Activated CD8-positive, alpha-beta memory T cell treated with anti-CD3 and anti-CD28 coated beads, Interleukin-2, amount 10 ng/mL, durations not matched to agents 7 days and 5 days (primary cell): Measurements from ENCODE around the gene PHETA2. TPM values are rescaled to one million over a fixed set of nuclear protein-coding genes. Genes with fewer than 3 reads are reported as not detected.

Experiments used
- ATAC-seq: fragments of 150-1000 bp; cut with Tn5 transposase; one replicate; pipeline ENCODE4 v1.10.0; 2021; ENCODE audit warnings: moderate library complexity
- CTCF ChIA-PET: fragments of 350-600 bp; sonication (Branson Sonifier 250); formaldehyde crosslinking; loops from one replicate; lab custom pipeline; 2021; ENCODE audit warnings: antibody characterized with exemption; lab: Charles Lee
- DNase-seq: peaks from one replicate; pipeline ENCODE4 v3.0.0-alpha.2; 2020
- H3K27ac Mint-ChIP-seq: one replicate; pipeline ENCODE4 v1.8.0; 2021; ENCODE audit warnings: mild to moderate bottlenecking, mixed read lengths
- H3K27me3 Mint-ChIP-seq: one replicate; pipeline ENCODE4 v1.8.0; 2021; ENCODE audit warnings: mixed read lengths
- H3K36me3 Mint-ChIP-seq: one replicate; pipeline ENCODE4 v1.8.0; 2021; ENCODE audit warnings: mild to moderate bottlenecking, mixed read lengths
- H3K4me1 Mint-ChIP-seq: one replicate; pipeline ENCODE4 v1.8.0; 2021; ENCODE audit warnings: mixed read lengths
- H3K4me3 Mint-ChIP-seq: one replicate; pipeline ENCODE4 v1.8.0; 2021; ENCODE audit warnings: mild to moderate bottlenecking, moderate library complexity, mixed read lengths
- H3K9me3 Mint-ChIP-seq: one replicate; pipeline ENCODE4 v1.8.0; 2022; ENCODE audit warnings: low read depth, mixed read lengths
- total RNA-seq, 2 experiments: library from RNA; stranded (reverse); gene quantifications; one replicate each; pipeline ENCODE4 v1.2.3, GENCODE V29; 2021

Gene PHETA2, protein sequence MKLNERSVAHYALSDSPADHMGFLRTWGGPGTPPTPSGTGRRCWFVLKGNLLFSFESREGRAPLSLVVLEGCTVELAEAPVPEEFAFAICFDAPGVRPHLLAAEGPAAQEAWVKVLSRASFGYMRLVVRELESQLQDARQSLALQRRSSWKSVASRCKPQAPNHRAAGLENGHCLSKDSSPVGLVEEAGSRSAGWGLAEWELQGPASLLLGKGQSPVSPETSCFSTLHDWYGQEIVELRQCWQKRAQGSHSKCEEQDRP
- total RNA-seq: 1 to 10 TPM; 2.0 to 2.5 TPM

DNA sequence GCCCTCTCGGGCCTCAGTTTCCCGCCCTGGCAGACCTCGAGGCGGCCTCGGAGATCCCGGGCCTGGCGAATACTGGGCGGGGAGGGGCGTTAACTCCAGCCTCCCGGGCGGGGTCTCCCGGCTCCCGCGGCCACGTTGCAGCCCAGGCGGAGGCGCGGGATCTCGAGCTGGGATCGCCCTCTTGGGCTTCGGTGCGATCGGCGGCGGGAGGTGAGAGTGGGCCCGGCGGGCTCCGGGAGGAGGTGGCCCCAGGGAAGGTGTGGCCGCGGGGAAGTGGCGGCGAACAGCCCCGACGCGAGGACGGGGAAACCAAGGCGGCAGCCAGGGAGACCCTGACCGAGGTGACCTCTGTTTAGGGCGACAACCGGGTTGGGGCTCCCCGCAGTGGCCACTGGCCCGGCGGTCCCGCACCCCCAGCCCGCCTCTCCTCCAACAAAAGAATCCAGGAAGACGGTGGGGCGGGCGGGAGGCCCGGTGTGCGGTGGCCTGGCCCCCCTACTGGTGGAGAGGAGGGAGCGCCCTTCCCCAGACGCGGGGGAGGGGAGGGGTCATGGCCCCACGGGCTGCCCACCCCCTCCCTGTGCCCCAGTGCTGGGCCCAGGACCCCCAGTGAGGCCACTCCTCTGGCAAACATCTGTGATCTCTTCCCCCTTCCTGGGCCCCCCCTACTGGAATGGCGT, at the start of gene PHETA2:
PHETA2 (plus strand) TSS at position 117 of the 680 bp plus-strand sequence. CDS start 3,046 bp downstream, outside the sequence.
- Mint-ChIP-seq H3K9me3 (no peaks in the 10 kb centered on the region), H3K36me3 (peaks cover 2% of the 10 kb centered on the region), H3K27me3 (no peaks in the 10 kb centered on the region), H3K27ac (peak within 1 kb of the TSS; percentile 74), H3K4me1 (peaks cover 35% of the 10 kb centered on the region), H3K4me3 (peak within 1 kb of the TSS; percentile 49)
- DNase-seq (peak; percentile 74), ATAC-seq (peak; percentile 9)
- CTCF ChIA-PET: interaction anchor here (1.2 to 2.1 kb wide), 2 partner anchors 17 to 407 kb away, joined by 4 to 5 read pairs; partner anchors contain the start of gene NDUFA6

DNA sequence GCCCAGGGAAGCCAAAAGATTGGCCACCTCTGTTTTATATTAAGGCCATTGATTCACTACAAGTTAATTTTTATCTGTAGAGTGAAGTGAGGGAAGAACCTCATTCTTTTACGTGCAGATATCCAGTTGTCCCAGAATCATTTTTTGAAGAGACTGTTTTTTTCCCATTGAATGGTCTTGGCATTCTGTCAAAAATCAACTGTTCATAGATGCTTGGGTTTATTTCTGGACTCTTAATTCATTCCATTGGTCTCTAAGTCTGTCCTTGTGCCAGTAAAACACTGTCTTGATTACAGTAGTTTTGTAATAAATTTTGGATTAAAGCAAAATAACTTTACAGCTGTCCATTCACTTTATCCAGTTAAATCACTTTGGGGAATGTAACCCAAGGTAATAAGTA, 48.6 kb upstream of the PHETA2 start:
- no peak for DNase-seq
- Mint-ChIP-seq H3K4me1 (peaks cover 25% of the 10 kb centered on the region), H3K27me3 (no peaks in the 10 kb centered on the region), H3K9me3 (peaks cover 3% of the 10 kb centered on the region), H3K4me3 (no peak overlapping the region), H3K27ac (no peak overlapping the region), H3K36me3 (peaks cover 18% of the 10 kb centered on the region)
- no peak for ATAC-seq
- CTCF ChIA-PET: no interaction called here

DNA sequence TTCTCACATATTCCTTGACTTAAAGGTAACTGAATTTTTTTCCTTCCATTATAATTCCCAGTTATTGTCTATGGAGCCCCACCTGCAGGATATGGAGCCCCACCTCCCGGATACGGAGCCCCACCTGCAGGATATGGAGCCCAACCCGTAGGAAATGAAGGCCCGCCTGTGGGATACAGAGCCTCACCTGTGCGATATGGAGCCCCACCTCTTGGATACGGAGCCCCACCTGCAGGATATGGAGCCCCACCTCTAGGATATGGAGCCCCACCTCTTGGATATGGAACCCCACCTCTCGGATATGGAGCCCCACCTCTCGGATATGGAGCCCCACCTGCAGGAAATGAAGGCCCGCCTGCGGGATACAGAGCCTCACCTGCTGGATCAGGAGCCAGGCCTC, 47.3 kb upstream of the PHETA2 start:
- H3K4me1 Mint-ChIP-seq: peaks cover 34% of the 10 kb centered on the region
- H3K27ac Mint-ChIP-seq: no peak overlapping the region
- ATAC-seq: no peak
- no peak overlapping the region for H3K4me3 Mint-ChIP-seq
- peaks cover 3% of the 10 kb centered on the region for H3K9me3 Mint-ChIP-seq
- DNase-seq: no peak
- no peaks in the 10 kb centered on the region for H3K27me3 Mint-ChIP-seq
- peaks cover 13% of the 10 kb centered on the region for H3K36me3 Mint-ChIP-seq
- CTCF ChIA-PET: no interaction called here

DNA sequence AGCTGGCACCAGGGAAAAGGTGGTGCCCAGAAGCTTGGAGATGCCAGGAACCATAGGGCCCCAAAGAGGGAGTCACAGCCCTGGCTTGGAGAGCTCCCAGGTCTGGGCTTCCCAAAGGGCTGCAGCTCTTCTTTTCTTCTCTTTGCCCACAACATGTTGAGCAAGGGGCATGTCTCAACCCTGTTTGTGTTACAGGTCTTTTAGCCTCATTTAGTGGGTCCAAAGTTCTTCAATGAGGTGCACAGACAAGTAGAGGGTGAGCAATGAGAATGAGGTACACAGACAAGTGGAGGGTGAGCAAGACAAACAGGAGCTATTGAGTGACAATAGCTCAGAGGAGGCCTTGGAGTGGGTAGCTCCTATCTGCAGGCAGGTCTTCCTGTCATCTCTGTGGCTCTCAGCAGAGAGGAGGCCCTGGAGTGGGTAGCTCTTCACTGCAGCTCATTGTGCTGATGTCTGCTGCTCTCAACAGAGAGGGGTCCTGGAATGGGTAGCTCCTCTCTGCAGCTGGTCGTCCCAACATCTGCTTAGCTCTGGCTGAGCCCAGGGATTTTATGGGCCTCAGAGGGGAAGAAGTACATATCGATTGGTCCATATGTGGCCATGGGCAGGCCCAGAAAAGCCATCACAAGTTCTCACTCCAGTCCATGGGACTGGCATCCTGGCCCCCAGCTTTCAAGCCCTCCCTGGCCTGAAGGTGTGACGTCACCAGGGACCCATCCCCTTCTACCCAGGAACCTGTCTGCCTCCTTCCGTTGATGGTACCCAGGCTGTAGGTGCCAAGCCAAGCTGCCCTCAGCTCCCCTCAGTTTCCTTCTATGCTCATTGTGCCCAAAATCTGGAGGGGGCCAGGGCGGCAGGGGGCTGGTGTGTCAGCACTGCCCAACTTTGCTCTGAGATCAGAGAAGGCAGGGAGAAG, 40.5 kb upstream of the PHETA2 start:
- Mint-ChIP-seq H3K4me3 (no peak overlapping the region), H3K27me3 (peaks cover 3% of the 10 kb centered on the region), H3K9me3 (peaks cover 3% of the 10 kb centered on the region), H3K4me1 (peaks cover 22% of the 10 kb centered on the region), H3K27ac (no peak overlapping the region), H3K36me3 (peaks cover 26% of the 10 kb centered on the region)
- no peak for ATAC-seq
- CTCF ChIA-PET: interaction anchor here (0.8 kb wide), 1 partner anchor 67 kb away, joined by 3 read pairs; no protein-coding TSS in a partner anchor
- DNase-seq: no peak

DNA sequence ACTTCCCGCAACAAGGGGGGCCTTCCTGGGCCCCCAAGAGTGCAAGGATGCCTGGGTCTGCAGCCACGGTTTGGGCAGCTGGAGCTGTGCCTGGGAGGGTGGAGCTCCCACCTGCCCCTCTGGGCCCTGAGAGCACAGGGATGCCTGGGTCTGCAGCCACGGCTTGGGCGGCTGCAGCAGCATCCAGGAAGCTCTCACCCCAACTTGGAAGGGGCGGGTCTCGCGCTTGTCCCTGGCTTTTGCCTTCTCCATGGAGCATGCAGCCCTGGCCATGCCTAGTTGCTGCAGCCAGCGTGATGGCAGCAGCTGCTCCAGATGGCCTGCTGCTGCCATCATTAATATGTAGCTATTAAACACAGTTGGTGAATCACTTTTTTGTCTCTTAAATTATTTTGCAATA, 38.8 kb upstream of the PHETA2 start:
- ATAC-seq: no peak
- no peak for DNase-seq
- CTCF ChIA-PET: interaction anchor here (0.7 to 1.2 kb wide), 2 partner anchors 12 to 56 kb away, joined by 4 to 5 read pairs; partner anchors contain the start of gene NDUFA6
- Mint-ChIP-seq H3K27ac (no peak overlapping the region), H3K27me3 (peaks cover 3% of the 10 kb centered on the region), H3K4me1 (peaks cover 20% of the 10 kb centered on the region), H3K4me3 (no peak overlapping the region), H3K36me3 (peaks cover 26% of the 10 kb centered on the region), H3K9me3 (peaks cover 3% of the 10 kb centered on the region)

DNA sequence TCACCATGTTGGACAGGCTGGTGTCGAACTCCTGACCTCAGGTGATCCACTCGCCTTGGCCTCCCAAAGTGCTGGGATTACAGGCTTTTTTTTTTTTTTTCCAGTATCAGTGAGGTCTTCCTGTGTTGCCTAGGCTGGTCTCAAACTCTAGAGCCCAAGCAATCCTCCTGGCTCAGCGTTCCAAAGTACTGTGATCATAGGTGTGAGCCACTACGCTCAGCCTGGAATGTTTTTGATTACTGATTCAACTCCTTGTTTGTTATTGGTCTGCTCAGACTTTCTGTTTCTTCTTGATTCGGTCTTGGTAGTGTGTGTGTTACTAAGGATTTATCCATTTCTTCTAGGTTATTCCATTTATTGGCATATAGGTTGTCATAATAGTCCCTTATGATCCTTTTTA, 34.8 kb upstream of the PHETA2 start:
- H3K27me3 Mint-ChIP-seq: peaks cover 5% of the 10 kb centered on the region
- CTCF ChIA-PET: interaction anchor here (0.6 kb wide), 1 partner anchor 37 kb away, joined by 3 read pairs; no protein-coding TSS in a partner anchor
- no peak overlapping the region for H3K4me3 Mint-ChIP-seq
- H3K9me3 Mint-ChIP-seq: peaks cover 14% of the 10 kb centered on the region
- no peak overlapping the region for H3K27ac Mint-ChIP-seq
- DNase-seq (no peak), ATAC-seq (no peak)
- H3K36me3 Mint-ChIP-seq: peaks cover 26% of the 10 kb centered on the region
- H3K4me1 Mint-ChIP-seq: no peaks in the 10 kb centered on the region

DNA sequence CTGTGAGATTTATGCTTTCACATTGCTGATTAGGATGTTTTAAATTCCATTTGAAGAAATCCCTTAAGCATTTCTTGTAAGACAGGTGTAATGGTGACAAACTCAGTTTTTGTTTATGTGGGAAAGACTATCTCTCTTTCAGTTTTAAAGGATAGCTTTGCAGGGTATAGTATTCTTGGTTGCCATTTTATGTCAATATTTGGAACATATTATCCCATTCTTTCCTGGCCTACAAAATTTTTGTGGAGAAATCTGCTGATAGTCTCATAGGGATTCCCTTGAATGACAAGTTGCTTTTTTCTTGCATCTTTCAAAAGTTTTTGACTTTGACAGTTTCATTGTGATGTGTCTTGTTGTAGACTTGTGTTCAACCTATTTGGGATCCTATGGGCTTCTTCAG, 32.3 kb upstream of the PHETA2 start:
- H3K27me3 Mint-ChIP-seq: peaks cover 3% of the 10 kb centered on the region

DNA sequence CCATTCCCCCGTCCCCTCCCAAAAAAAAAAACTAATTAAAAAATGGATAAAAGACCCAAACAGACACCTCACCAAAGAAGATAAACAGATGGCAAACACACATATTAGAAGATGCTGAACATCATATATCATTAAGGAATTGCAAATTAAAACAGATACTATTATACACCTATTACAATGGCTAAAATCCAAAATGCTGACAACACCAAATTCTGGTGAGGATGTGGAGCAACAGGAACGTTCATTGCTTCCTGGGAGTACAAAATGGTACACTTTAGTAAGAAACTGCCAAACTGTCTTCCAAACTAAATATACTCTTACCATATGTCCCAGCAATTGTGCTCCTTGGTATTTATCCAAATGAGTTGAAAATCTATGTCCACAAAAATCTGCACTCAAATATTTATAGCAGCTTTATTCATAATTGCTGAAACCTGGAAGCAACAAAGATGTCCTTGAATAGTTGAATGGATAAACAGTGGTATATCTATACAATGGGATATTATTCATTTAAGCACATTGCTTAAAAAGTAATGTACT, 23.3 kb upstream of the PHETA2 start:
- DNase-seq (no peak), ATAC-seq (no peak)
- CTCF ChIA-PET: no interaction called here
- Mint-ChIP-seq H3K4me1 (peaks cover 7% of the 10 kb centered on the region), H3K27ac (no peak overlapping the region), H3K27me3 (no peaks in the 10 kb centered on the region), H3K9me3 (peaks cover under 1% of the 10 kb centered on the region), H3K4me3 (no peak overlapping the region), H3K36me3 (no peaks in the 10 kb centered on the region)

More for the DNA sequence above, 32.3 kb upstream of the PHETA2 start:
- Mint-ChIP-seq H3K36me3 (peaks cover 21% of the 10 kb centered on the region), H3K4me3 (no peak overlapping the region), H3K27ac (no peak overlapping the region), H3K9me3 (peaks cover 14% of the 10 kb centered on the region), H3K4me1 (peaks cover 1% of the 10 kb centered on the region)
- DNase-seq (no peak), ATAC-seq (no peak)
- CTCF ChIA-PET: interaction anchor here (2.2 kb wide), 1 partner anchor 28 kb away, joined by 10 read pairs; the partner anchor contains the start of gene NAGA

DNA sequence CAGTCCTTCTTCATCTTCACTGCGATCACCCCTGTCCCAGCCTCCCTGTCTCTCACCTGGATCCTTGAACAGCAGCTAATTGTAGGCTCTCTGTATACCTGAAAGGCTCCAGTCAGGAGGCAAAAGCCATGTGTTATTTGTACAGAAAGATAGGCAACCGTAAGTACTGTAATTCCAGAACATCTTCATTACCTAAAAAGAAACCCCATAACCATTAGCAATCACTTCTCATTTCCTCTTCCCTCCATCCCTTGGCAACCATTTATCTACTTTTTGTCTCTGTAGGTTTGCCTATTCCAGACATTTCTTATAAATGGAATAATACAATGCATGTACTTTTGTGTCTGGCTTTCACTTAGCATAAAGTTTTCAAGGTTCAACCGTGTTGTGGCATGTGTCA, 21.3 kb upstream of the PHETA2 start:
- H3K27ac Mint-ChIP-seq: no peak overlapping the region
- CTCF ChIA-PET: no interaction called here

DNA sequence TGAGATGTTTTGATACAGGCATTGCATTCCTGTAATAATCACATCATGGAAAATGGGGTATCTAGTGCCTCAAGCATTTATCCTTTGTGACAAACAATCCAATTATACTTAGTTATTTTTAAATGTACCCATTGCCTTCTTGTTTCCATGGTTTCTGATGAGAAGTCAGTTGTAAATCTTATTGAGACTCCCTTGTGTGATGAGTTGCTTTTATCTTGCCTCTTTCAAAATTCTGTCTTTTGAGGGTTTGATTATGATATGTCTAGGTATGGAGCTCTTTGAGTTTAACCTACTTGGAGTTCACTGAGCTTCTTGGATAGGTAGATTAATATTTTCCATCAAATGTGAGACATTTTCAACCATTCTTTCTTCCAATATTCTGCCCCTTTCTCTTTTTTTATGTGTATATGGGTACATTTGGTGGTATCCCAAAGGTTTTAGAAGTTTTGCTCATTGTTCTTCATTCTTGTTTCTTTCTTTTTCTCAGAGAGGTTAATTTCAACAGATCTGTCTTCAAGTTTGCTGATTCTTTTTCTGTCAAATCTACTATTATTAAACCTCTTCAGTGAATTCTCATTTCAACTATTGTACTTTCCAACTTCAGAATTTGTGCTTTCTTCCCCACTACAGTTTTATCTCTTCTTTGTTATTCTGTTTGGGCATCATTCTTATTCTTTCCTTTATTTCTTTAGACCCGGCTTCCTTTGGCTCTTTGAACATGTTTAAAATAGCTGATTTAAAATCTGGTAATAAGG, 17.1 kb upstream of the PHETA2 start:
- H3K9me3 Mint-ChIP-seq: peaks cover 17% of the 10 kb centered on the region
- no peak for ATAC-seq
- H3K36me3 Mint-ChIP-seq: peaks cover 47% of the 10 kb centered on the region
- CTCF ChIA-PET: interaction anchor here (1.1 kb wide), 1 partner anchor 11 kb away, joined by 3 read pairs; no protein-coding TSS in a partner anchor
- H3K4me1 Mint-ChIP-seq: no peaks in the 10 kb centered on the region
- H3K4me3 Mint-ChIP-seq: no peak overlapping the region
- no peak for DNase-seq
- no peaks in the 10 kb centered on the region for H3K27me3 Mint-ChIP-seq
- H3K27ac Mint-ChIP-seq: no peak overlapping the region

More for the DNA sequence above, 21.3 kb upstream of the PHETA2 start:
- no peaks in the 10 kb centered on the region for H3K4me1 Mint-ChIP-seq
- H3K9me3 Mint-ChIP-seq: peaks cover 12% of the 10 kb centered on the region
- peaks cover 11% of the 10 kb centered on the region for H3K36me3 Mint-ChIP-seq
- DNase-seq (no peak), ATAC-seq (no peak)
- H3K4me3 Mint-ChIP-seq: no peak overlapping the region
- H3K27me3 Mint-ChIP-seq: no peaks in the 10 kb centered on the region

DNA sequence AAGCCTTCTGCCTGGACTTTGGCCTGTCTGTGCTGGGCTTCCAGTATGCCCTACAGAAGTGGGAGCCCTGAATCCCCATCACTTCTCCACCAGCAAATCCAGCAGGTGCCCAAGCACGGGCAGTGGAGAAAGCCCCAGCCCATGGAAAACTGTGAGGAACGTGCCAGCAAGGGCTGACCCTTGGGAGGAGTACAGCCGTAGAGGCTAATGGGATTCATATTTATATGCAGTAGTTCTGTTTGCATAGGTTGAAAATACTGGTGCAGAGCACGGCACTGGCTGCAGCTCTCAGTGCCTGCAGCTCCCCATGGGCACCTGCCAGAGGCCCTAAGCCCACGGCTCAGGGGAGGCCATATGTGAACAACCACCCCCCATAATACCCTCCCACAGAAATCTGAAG, 13.6 kb upstream of the PHETA2 start:
- CTCF ChIA-PET: interaction anchor here (1.2 kb wide), 1 partner anchor 10 kb away, joined by 3 read pairs; no protein-coding TSS in a partner anchor
- no peaks in the 10 kb centered on the region for H3K27me3 Mint-ChIP-seq
- no peak overlapping the region for H3K27ac Mint-ChIP-seq
- H3K4me3 Mint-ChIP-seq: no peak overlapping the region
- H3K4me1 Mint-ChIP-seq: no peaks in the 10 kb centered on the region
- ATAC-seq (no peak), DNase-seq (peak; percentile 22)
- peaks cover 17% of the 10 kb centered on the region for H3K9me3 Mint-ChIP-seq
- H3K36me3 Mint-ChIP-seq: peaks cover 70% of the 10 kb centered on the region

DNA sequence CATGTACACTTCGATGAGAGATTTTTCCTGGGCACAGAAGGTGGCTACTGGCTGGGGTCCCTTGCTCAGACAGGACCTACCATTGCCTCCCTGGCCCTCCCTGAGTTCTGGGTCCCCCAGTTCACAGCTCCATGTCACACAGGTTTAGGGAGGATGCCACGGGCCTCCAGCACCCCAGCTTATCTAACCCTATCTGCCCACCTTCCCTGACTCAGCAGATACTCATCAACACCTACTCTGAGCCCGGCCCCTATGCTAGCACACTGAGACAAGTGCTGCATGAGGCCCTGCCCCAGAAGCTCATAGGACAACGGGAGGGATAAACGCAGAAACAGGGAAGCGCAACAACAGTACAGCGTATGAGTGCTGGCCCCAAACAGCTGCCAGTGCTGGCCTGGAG, 13.0 kb upstream of the PHETA2 start:
- ATAC-seq (no peak), DNase-seq (peak; percentile 19)
- Mint-ChIP-seq H3K36me3 (peaks cover 74% of the 10 kb centered on the region), H3K27ac (no peak overlapping the region), H3K9me3 (peaks cover 14% of the 10 kb centered on the region), H3K27me3 (no peaks in the 10 kb centered on the region), H3K4me3 (no peak overlapping the region), H3K4me1 (no peaks in the 10 kb centered on the region)
- CTCF ChIA-PET: interaction anchor here (1.2 kb wide), 1 partner anchor 9 kb away, joined by 3 read pairs; no protein-coding TSS in a partner anchor
